GM10266 (cell line): Measurements from ENCODE around the gene FOXL2.

Source experiments
- DNase-seq: peaks from one replicate; pipeline ENCODE4 v3.0.0; 2012; ENCODE audit errors: extremely low spot score
- TF ChIP-seq, protein P1 (sequence below): IDR thresholded peaks from 2 replicates; pipeline ENCODE4 v1.5.1; 2012; ENCODE audit warnings: mild to moderate bottlenecking, low read depth; ENCODE audit not compliant: control insufficient read depth, insufficient read depth; ENCODE audit errors: missing control alignments

The FOXL2 gene

DNA sequence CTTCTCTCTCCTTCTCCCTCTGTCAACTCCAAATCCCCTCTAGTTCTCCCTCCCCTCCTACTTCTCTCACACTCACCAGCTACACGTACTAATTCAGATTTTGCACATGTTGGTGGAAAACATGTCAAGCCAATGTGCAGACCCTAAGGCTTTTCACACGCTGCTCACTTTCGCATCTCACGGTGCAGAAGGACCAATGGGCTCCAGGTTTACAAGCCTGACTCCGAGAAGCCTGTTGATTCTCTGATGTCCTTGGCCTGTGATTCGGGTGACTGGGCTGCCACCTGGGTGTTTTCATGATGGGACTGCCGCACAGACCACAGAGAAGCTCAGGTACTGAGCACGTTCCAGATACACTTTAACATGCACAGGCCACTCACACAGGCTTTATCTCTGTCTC is 3.8 kb upstream of the FOXL2 start:
- TF ChIP-seq, protein P1, sequence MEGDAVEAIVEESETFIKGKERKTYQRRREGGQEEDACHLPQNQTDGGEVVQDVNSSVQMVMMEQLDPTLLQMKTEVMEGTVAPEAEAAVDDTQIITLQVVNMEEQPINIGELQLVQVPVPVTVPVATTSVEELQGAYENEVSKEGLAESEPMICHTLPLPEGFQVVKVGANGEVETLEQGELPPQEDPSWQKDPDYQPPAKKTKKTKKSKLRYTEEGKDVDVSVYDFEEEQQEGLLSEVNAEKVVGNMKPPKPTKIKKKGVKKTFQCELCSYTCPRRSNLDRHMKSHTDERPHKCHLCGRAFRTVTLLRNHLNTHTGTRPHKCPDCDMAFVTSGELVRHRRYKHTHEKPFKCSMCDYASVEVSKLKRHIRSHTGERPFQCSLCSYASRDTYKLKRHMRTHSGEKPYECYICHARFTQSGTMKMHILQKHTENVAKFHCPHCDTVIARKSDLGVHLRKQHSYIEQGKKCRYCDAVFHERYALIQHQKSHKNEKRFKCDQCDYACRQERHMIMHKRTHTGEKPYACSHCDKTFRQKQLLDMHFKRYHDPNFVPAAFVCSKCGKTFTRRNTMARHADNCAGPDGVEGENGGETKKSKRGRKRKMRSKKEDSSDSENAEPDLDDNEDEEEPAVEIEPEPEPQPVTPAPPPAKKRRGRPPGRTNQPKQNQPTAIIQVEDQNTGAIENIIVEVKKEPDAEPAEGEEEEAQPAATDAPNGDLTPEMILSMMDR, result no peak

DNA sequence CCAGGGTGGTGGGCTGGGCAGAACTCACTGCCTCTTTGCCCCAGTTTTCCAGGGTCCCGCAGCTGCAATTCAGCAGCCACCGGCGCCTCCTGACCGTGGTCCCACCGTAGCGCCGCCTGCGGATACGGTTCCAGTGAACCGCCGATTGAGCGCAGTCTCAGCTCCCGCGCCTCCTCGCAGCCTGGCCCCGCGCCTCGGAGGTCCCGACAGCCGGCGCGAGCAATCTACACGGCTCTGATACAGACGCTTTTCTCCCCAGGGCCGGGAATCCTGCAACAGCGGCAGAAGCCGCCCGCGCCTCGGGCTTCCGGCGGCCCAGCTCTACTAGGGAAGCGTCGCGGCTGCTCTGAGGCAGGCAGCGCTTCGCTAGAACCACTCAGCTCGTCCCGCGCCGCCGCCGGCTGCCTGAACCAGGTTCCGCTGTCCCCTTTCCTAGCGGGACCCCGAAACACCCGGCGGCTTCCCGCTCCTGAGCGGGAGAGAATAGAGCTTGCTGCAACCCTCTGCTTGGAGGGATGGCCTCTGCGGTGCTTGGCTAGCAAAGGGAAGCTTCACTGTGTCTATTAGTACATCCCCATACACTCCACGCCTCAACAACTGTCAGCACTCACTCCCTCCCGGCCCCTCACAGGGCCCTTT is 3.2 kb upstream of the FOXL2 start:
- no peak for DNase-seq
- TF ChIP-seq, protein P1, result no peak

More for the DNA sequence above, 3.8 kb upstream of the FOXL2 start:
- DNase-seq, result no peak

GRCh38 chr3:138949445-138950005 is 2.6 kb upstream of the FOXL2 start:
- TF ChIP-seq, protein P1, result no peak
- DNase-seq, result no peak

- TF ChIP-seq, protein P1, result no peak
- DNase-seq, result no peak
Measured at GRCh38 chr3:138949002-138949418, 2.1 kb upstream of the FOXL2 start.

GRCh38 chr3:138948371-138949001 is 1.5 kb upstream of the FOXL2 start:
- TF ChIP-seq, protein P1, result no peak
- no peak for DNase-seq

- TF ChIP-seq, protein P1, result no peak
- no peak for DNase-seq
Measured at GRCh38 chr3:138947495-138948121, 671 bp upstream of the FOXL2 start.
